GM08714 (cell line): Measurements from ENCODE around the gene STK33.

ENCODE experiments used
- H3K4me3 ChIP-seq: fragments of 200-500 bp; sonication (Bioruptor generic); 2 replicates; pipeline ENCODE4 v1.5.1; 2014; ENCODE audit warnings: mild to moderate bottlenecking, low read length, inconsistent platforms
- ZNF274 ChIP-seq: IDR thresholded peaks from 2 replicates; pipeline ENCODE4 v1.6.1; 2012; ENCODE audit warnings: mild to moderate bottlenecking, low read depth, low read length

The STK33 gene

GRCh38 chr11:8386134-8386864 is 207.7 kb downstream of the STK33 start:
- no peak for TF ChIP-seq ZNF274
- H3K4me3 ChIP-seq: no peak overlapping the region

- TF ChIP-seq ZNF274: no peak
- H3K4me3 ChIP-seq: peak overlapping the region; percentile 27; the same call in 1 of the 2 replicates
Observed at GRCh38 chr11:8384199-8384821, 209.7 kb downstream of the STK33 start.

- TF ChIP-seq ZNF274: no peak
- H3K4me3 ChIP-seq: no peak overlapping the region
Observed at GRCh38 chr11:8383627-8384026, 210.4 kb downstream of the STK33 start.

DNA sequence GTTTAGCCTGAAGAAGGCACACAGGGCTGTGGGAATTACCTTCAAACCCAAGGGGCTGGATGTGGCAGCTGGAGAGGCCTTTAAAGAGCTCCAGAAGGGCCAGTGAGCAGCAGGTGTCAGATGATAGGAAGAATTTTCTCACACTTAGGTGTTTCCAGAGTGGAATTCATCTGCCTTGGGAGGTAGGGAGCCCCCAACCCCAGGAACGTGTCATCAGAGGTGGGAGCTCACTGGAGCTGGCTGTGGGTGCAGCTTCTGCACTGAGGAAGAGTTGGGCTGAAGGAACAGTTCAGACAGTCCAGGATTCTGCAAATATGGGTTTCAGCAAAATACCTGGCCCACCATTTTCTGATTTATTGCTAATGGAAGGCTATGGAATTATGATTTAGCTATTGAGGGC is 210.8 kb downstream of the STK33 start:
- H3K4me3 ChIP-seq: no peak overlapping the region
- TF ChIP-seq ZNF274: no peak

GRCh38 chr11:8382436-8383053 is 211.5 kb downstream of the STK33 start:
- no peak overlapping the region for H3K4me3 ChIP-seq
- no peak for TF ChIP-seq ZNF274

DNA sequence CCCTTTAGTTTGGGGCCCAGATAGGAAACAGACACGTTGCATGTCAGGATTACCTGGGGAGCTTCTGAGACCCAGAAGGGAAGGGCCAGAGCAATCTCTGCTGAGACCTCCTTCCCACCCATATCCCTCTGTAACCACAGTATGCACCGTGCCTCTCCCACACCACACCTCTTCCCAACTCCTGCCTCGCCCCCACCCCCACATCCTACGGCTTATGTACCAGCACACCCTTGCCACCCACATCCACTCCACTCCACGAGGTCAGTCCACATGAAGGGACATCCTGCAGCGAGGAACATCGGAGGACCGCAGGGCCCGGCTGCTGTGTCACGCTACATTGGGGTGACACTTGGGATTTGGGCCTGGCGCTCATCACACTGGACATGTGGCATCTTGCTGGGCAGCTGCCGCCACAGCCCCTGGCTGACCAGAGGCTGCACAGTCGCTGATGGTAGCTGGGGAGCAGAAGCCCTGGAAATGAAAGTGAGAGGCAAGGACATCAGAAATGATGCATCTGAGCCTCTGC is 212.1 kb downstream of the STK33 start:
- no peak for TF ChIP-seq ZNF274
- no peak overlapping the region for H3K4me3 ChIP-seq

GRCh38 chr11:8381343-8381742 is 212.7 kb downstream of the STK33 start:
- no peak for TF ChIP-seq ZNF274
- no peak overlapping the region for H3K4me3 ChIP-seq

GRCh38 chr11:8375932-8376331 is 218.1 kb downstream of the STK33 start:
- TF ChIP-seq ZNF274: no peak
- no peak overlapping the region for H3K4me3 ChIP-seq

GRCh38 chr11:8375460-8375859 is 218.6 kb downstream of the STK33 start:
- H3K4me3 ChIP-seq: no peak overlapping the region

DNA sequence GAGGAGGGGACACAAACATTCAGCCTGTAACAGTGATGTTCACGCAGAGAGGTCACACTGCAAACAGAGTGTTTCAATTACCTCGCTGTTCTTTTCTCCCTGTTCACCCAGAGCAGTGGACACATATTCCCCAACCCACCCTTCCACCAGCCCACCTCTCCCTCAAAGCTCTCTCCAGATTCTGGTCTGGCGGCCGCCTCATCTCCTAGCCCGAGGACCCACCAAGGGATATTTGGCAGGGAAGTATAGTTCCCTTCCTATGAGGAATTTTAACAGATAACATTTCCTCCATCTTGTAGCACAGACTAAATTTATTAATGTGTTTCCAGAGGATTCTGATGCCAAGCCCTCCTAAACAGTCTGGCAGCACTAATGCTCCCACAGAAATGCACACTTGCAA is 219.3 kb downstream of the STK33 start:
- H3K4me3 ChIP-seq: no peak overlapping the region
- TF ChIP-seq ZNF274: no peak

More at GRCh38 chr11:8375460-8375859, 218.6 kb downstream of the STK33 start:
- TF ChIP-seq ZNF274: no peak

GRCh38 chr11:8373519-8374432 is 220.3 kb downstream of the STK33 start:
- no peak overlapping the region for H3K4me3 ChIP-seq
- no peak for TF ChIP-seq ZNF274

GRCh38 chr11:8372641-8373381 is 221.2 kb downstream of the STK33 start:
- no peak for TF ChIP-seq ZNF274
- no peak overlapping the region for H3K4me3 ChIP-seq

GRCh38 chr11:8371516-8371884 is 222.5 kb downstream of the STK33 start:
- no peak for TF ChIP-seq ZNF274

More at GRCh38 chr11:8371516-8371884, 222.5 kb downstream of the STK33 start:
- no peak overlapping the region for H3K4me3 ChIP-seq
